T-helper 2 cell treated with Interferon-gamma antibody and Interleukin-4, amounts not matched to agents 5 μg/mL and 100 μg/mL, for 36 hours (primary cell): ENCODE results near the gene TRMO.

Experiments used
- DNase-seq: peaks from one replicate; pipeline ENCODE4 v3.0.0; 2021; ENCODE audit warnings: low spot score
- H3K27ac Mint-ChIP-seq: one replicate; pipeline ENCODE4 v1.8.0; 2021; ENCODE audit warnings: mild to moderate bottlenecking, mixed read lengths
- H3K27me3 Mint-ChIP-seq: one replicate; pipeline ENCODE4 v1.8.0; 2021; ENCODE audit warnings: low read depth, mixed read lengths
- H3K36me3 Mint-ChIP-seq: one replicate; pipeline ENCODE4 v1.8.0; 2021; ENCODE audit warnings: low read depth, mixed read lengths
- H3K4me1 Mint-ChIP-seq: one replicate; pipeline ENCODE4 v1.8.0; 2021; ENCODE audit warnings: low read depth, mixed read lengths
- H3K4me3 Mint-ChIP-seq: one replicate; pipeline ENCODE4 v1.8.0; 2022; ENCODE audit warnings: mild to moderate bottlenecking, moderate library complexity, mixed read lengths
- H3K9me3 Mint-ChIP-seq: one replicate; pipeline ENCODE4 v1.8.0; 2021; ENCODE audit warnings: mixed read lengths

TRMO gene

GRCh38 chr9:97906236-97906831 is 16.0 kb downstream of the TRMO start:
- H3K27ac Mint-ChIP-seq, result peak overlapping the region; percentile 96
- no peaks in the 10 kb centered on the region for H3K9me3 Mint-ChIP-seq
- peaks cover 62% of the 10 kb centered on the region for H3K4me1 Mint-ChIP-seq
- peak; percentile 38 for DNase-seq
- H3K36me3 Mint-ChIP-seq, result peaks cover 58% of the 10 kb centered on the region
- H3K4me3 Mint-ChIP-seq, result peak overlapping the region; percentile 85
- H3K27me3 Mint-ChIP-seq, result no peaks in the 10 kb centered on the region

DNA sequence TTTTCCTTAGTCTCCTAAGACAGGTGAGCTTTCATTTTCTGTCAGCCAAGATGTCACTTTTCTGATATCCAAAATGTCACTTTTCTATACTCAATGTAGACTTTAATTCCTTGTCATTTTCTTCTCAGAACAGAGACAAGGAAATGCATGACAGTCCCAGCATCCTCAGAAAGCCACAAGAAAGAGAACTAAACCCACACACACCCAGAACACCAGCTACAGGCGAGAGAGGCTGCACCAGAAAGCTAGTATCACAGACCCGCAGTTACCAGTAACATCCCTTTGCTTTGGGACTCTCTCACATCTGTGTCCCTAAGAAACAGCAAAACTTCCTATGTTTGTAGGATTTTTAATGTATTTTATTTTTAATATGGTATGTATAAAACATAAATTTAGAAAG is 17.1 kb downstream of the TRMO start:
- Mint-ChIP-seq H3K36me3 (peaks cover 59% of the 10 kb centered on the region), H3K4me3 (peak overlapping the region; percentile 85), H3K9me3 (no peaks in the 10 kb centered on the region), H3K4me1 (peaks cover 65% of the 10 kb centered on the region), H3K27me3 (no peaks in the 10 kb centered on the region), H3K27ac (peak overlapping the region; percentile 96)
- DNase-seq, result peak; percentile 42

- H3K27ac Mint-ChIP-seq, result peak overlapping the region; percentile 96
- H3K4me3 Mint-ChIP-seq, result peak overlapping the region; percentile 85
- H3K4me1 Mint-ChIP-seq, result peaks cover 60% of the 10 kb centered on the region
- no peaks in the 10 kb centered on the region for H3K9me3 Mint-ChIP-seq
- H3K36me3 Mint-ChIP-seq, result peaks cover 57% of the 10 kb centered on the region
- DNase-seq, result peak; percentile 52
- no peaks in the 10 kb centered on the region for H3K27me3 Mint-ChIP-seq
Observed at GRCh38 chr9:97904725-97905124, 17.6 kb downstream of the TRMO start.

GRCh38 chr9:97903177-97903576 is 19.1 kb downstream of the TRMO start:
- no peak for DNase-seq
- H3K4me1 Mint-ChIP-seq, result peaks cover 53% of the 10 kb centered on the region
- peak overlapping the region; percentile 46 for H3K4me3 Mint-ChIP-seq
- H3K36me3 Mint-ChIP-seq, result peaks cover 51% of the 10 kb centered on the region
- peak overlapping the region; percentile 29 for H3K27ac Mint-ChIP-seq
- H3K9me3 Mint-ChIP-seq, result no peaks in the 10 kb centered on the region
- no peaks in the 10 kb centered on the region for H3K27me3 Mint-ChIP-seq

- H3K27me3 Mint-ChIP-seq, result no peaks in the 10 kb centered on the region
- peak overlapping the region; percentile 26 for H3K27ac Mint-ChIP-seq
- H3K9me3 Mint-ChIP-seq, result no peaks in the 10 kb centered on the region
- DNase-seq, result no peak
- H3K4me3 Mint-ChIP-seq, result no peak overlapping the region
- peaks cover 39% of the 10 kb centered on the region for H3K4me1 Mint-ChIP-seq
- peaks cover 39% of the 10 kb centered on the region for H3K36me3 Mint-ChIP-seq
Observed at GRCh38 chr9:97900738-97901565, 21.3 kb downstream of the TRMO start.

DNA sequence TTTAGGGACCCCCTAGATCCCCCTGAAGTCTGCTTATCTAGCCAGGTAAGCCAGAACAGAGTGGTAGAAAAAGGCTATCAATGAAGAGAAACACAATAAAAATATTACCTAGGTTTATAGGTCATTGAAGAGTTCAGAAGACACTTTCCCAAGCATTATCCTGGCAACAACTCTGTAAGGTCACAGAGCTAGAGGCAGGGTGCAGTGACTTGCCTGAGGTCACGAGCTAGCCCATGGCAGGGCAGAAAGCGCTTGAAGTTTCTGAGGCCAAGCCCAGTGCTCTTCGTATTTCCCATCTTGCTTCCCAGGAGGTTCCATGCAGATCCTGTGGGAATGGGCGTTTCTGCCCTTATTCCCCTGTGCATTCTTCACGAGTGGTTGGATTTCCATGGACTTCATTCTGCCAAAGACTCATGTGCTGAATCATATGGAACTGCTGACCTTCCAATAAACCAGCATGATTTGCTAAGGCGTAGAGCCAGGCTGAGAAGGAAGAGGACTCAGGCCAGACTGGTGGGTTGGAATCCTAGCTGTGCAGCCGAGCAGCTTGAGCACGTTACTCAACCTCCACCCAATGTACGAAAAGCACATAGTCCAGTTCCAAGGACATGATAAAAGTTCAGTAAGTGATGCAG is 22.1 kb downstream of the TRMO start:
- Mint-ChIP-seq H3K27me3 (no peaks in the 10 kb centered on the region), H3K27ac (no peak overlapping the region), H3K4me1 (peaks cover 34% of the 10 kb centered on the region), H3K4me3 (no peak overlapping the region), H3K9me3 (no peaks in the 10 kb centered on the region), H3K36me3 (peaks cover 38% of the 10 kb centered on the region)
- DNase-seq, result no peak

DNA sequence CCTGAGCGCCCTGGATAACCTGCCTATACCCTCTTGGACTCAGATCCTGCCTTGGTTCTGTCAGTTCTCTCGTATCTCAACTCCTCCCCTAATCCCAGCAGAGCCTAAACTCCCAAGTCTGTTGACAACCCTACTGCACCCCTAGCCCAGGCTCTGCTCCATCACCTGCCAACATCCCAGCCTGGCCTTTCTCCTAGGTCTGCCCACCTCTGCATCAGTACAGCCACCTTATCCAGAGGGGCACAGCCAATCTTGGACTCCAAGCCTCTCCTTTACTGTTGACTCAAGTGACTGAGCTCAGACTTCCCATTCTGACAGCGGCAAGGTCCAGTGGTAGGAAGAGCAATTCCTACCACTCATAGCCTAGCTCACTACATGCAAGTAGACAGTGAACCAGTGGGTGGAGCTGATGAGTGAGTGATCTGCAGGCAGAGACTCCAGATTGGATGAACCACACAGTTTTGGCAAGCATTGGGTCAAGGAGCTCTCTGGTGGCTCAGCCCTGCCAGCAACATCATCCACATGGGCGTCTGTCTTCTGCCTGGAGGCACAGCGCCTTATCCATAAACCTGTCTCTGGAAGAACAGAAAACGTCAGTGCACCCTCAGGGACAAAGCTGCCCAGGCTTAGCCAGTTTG is 26.5 kb downstream of the TRMO start:
- peaks cover 2% of the 10 kb centered on the region for H3K4me1 Mint-ChIP-seq
- H3K36me3 Mint-ChIP-seq, result peaks cover 13% of the 10 kb centered on the region
- no peak overlapping the region for H3K4me3 Mint-ChIP-seq
- H3K27me3 Mint-ChIP-seq, result no peaks in the 10 kb centered on the region
- H3K27ac Mint-ChIP-seq, result no peak overlapping the region
- no peak for DNase-seq
- H3K9me3 Mint-ChIP-seq, result no peaks in the 10 kb centered on the region

- H3K27ac Mint-ChIP-seq, result no peak overlapping the region
- H3K36me3 Mint-ChIP-seq, result peaks cover 10% of the 10 kb centered on the region
- no peak for DNase-seq
- no peaks in the 10 kb centered on the region for H3K9me3 Mint-ChIP-seq
- no peak overlapping the region for H3K4me3 Mint-ChIP-seq
- H3K4me1 Mint-ChIP-seq, result peaks cover under 1% of the 10 kb centered on the region
- no peaks in the 10 kb centered on the region for H3K27me3 Mint-ChIP-seq
Observed at GRCh38 chr9:97895211-97895610, 27.1 kb downstream of the TRMO start.

DNA sequence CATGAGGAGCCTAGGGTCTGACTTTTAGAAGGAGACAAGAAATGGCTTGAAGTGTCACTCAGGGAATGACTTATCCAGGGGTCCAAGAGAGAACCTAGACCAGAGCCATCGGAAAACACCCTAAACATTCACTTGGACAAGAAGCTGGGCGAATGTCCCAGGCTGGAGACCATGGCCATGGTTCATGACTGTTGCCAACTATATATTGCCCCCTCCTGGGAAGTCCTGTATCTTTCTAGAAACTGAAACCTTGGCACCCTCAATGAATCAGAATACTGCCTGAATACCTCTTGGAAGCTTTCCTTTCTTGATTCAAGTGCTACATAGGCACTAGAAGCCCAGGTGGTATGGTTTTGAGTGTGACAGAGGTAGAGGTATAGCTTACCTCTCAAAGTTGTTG is 29.9 kb downstream of the TRMO start:
- Mint-ChIP-seq H3K27me3 (peaks cover 9% of the 10 kb centered on the region), H3K36me3 (peaks cover 5% of the 10 kb centered on the region), H3K4me1 (peaks cover 5% of the 10 kb centered on the region), H3K4me3 (no peak overlapping the region), H3K9me3 (no peaks in the 10 kb centered on the region), H3K27ac (no peak overlapping the region)
- DNase-seq, result no peak

DNA sequence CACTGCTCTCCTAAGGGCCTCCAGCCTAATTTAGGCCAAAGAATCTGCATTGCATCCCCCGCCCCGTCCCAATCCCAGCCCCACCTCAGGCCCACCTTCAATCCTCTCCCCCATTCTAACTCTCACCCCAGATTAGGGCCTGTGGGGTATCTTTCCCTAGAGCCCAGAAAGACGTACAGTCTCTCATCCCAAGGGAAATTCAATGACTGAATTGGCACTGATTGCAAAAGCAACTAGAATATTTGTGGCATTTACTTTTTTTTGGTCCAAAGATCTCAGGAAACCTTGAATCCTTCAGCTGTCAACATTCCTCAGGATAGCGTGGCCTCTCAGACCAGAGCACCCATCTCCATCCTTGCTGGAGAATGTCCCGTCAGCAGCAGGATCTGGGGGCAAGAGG is 30.6 kb downstream of the TRMO start:
- Mint-ChIP-seq H3K9me3 (no peaks in the 10 kb centered on the region), H3K36me3 (peaks cover 5% of the 10 kb centered on the region), H3K4me3 (no peak overlapping the region), H3K27me3 (peaks cover 9% of the 10 kb centered on the region), H3K4me1 (peaks cover 5% of the 10 kb centered on the region), H3K27ac (no peak overlapping the region)
- no peak for DNase-seq

DNA sequence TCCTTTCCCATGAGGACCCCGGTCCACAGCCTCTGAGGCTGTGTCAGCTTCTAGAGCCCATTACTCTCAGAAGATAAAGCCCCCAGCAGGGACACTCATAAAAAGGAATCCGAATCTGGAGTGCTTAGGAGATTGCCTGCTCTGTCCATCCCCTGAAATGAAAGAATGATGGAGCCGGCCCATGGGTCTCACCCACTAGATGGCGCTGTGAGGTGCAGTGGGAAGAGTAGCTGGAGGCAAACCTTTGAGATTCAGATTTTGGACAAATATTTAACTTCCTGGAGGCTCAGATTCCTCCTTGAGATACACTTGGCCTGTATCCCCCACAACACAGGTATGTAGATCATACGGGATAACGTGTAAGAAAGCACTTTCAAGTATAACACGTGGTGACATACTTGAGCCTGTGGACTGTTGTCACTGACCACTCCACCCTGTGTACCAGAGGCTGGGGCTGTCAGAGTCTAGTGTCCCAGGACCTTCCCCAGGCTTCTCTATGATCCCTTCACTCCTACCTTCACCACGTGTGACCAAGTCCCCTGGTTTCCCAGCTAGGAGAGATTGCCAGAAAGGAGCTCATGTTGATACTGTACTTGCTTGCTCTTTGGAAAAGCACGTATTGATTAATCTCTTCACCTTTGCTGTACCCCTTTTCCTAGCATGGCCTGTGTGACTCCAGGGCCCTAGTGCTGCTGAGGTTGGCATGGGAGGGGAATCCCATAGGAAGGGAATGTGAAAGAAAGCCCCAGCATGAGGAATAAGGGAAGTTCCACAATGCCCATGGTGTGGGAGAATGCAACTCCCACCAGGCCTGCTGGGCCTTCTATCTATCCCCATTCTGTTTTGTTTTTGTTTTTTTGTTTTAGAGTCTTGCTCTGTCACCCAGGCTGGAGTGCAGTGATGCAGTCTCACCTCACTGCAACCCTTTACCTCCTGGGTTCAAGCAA is 32.1 kb downstream of the TRMO start:
- H3K9me3 Mint-ChIP-seq, result no peaks in the 10 kb centered on the region
- H3K27me3 Mint-ChIP-seq, result peaks cover 9% of the 10 kb centered on the region
- H3K4me1 Mint-ChIP-seq, result peaks cover 5% of the 10 kb centered on the region
- DNase-seq, result no peak
- H3K4me3 Mint-ChIP-seq, result no peak overlapping the region
- no peak overlapping the region for H3K27ac Mint-ChIP-seq
- peaks cover 3% of the 10 kb centered on the region for H3K36me3 Mint-ChIP-seq

GRCh38 chr9:97880336-97880735 is 42.0 kb downstream of the TRMO start:
- Mint-ChIP-seq H3K27ac (no peak overlapping the region), H3K27me3 (peaks cover 30% of the 10 kb centered on the region), H3K36me3 (no peaks in the 10 kb centered on the region), H3K4me1 (no peaks in the 10 kb centered on the region), H3K4me3 (no peak overlapping the region), H3K9me3 (no peaks in the 10 kb centered on the region)
- DNase-seq, result no peak

DNA sequence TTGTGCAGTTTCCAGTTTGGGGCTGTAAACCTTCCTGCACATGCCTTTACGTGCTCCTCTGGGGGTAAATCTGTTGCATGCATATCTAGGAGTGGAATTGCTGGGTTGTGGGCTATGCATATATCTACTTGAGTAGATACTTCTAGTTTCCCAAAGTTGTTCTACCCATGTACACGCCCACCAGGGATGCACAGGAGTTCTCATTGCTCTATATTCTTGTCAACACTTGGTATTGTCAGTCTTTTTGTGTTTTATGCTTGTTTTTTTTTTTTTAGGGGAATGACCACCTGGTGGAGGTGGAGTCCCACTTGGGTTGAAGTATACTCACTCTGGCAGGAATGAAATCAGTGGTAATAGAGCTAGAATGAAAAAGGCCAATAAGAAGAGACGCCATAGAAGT is 46.2 kb downstream of the TRMO start:
- Mint-ChIP-seq H3K4me3 (no peak overlapping the region), H3K9me3 (no peaks in the 10 kb centered on the region), H3K27me3 (peaks cover 16% of the 10 kb centered on the region), H3K36me3 (no peaks in the 10 kb centered on the region), H3K27ac (no peak overlapping the region), H3K4me1 (no peaks in the 10 kb centered on the region)
- no peak for DNase-seq
